LNCAP (cell line): ENCODE measurements around the gene DLGAP1.

Experiments used
- TF ChIP-seq, protein P1 (sequence below): fragments of 450-650 bp; IDR thresholded peaks from 2 replicates; pipeline ENCODE4 v1.5.1; 2017; ENCODE audit warnings: mild to moderate bottlenecking

The DLGAP1 gene

DNA sequence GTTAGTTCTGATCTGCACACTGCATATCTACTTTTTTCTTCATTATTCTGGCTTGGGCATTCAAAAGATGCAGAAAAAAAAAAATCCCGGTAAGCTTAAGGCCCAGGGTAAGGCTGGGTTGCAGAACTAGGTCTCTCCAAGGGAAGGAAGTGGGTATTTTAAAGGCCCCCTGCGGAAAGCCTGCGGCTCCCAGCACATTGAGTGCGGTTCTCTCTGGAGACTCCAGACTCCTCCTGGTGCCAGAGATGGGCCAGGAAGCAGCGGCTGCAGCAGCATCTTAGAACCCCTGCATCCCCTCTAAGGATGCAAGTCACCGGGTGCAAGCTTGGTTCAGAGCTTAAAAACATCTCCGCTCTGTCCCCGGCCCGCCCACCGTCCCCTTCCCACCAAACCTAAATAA lies 955.6 kb downstream of the DLGAP1 start:
- TF ChIP-seq, protein P1, sequence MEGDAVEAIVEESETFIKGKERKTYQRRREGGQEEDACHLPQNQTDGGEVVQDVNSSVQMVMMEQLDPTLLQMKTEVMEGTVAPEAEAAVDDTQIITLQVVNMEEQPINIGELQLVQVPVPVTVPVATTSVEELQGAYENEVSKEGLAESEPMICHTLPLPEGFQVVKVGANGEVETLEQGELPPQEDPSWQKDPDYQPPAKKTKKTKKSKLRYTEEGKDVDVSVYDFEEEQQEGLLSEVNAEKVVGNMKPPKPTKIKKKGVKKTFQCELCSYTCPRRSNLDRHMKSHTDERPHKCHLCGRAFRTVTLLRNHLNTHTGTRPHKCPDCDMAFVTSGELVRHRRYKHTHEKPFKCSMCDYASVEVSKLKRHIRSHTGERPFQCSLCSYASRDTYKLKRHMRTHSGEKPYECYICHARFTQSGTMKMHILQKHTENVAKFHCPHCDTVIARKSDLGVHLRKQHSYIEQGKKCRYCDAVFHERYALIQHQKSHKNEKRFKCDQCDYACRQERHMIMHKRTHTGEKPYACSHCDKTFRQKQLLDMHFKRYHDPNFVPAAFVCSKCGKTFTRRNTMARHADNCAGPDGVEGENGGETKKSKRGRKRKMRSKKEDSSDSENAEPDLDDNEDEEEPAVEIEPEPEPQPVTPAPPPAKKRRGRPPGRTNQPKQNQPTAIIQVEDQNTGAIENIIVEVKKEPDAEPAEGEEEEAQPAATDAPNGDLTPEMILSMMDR, result no peak

DNA sequence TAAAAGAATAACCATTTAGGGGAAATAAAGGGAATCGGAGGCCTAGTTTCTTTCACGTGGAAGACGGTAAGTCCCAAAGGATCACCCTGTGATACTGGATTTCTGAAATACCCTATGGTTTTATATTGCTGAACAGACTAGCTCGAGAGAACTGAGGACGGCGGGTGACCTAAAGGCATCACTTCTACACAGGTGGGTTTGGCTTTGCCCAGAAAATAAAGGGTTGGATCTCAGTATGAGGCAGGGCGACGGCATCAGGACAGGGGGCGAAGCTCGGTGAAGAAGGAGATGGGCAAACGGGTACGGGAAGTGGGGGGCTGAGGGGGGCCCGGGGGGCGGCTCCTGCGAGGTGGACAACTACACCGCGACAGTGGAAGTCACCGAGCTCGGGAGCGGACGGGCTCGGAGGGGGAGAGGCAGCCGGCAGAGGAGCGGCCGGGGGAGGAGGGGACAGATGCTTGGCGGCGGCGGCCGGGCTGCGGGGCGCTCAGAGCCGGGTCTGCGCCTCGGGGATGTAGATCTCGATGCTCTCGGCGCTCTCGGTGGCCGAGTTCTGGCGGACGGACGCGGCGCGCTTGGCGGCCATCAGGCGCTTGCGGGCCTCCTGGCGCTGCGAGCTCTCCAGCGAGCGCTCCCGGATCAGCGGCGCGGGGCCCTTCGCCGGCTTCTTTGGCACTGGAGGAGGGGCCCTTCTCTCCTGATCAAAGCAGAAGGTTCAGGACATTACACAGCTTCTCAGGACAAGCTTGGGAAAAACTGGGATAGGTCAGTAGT lies 956.2 kb downstream of the DLGAP1 start:
- TF ChIP-seq, protein P1, result no peak

DNA sequence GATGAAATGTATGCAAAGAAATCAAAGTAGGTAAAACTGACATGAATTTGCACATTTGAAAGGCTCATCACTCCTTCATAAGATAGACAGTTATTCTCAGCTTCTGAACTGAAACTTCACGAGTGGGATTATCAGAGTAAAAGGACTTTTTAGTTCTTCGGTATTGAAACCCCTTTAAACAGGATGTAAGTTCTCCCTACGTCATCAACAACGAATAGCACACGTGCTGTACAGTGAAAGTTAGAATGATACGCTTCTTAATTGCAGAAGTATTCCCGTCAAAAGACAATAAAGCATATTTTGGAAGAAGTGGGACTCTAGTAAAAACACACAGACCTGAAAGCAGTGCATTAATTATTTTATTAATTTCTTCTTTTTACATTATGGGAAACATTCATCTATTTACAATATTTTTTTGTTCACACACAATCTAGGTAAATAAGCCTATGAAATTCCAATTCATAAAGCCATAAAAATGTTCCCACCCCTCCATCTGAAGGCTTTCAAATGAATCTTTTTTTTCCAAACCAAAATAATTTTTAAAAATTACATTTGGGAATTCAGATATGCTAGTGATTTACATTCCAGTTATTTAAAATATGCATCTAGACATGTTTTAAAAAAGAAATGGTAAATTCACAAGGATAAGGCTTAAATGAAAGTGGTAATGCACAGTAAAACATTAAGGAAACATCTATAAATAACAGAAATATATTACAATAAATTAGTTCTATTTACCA lies 959.2 kb downstream of the DLGAP1 start:
- TF ChIP-seq, protein P1, result no peak

DNA sequence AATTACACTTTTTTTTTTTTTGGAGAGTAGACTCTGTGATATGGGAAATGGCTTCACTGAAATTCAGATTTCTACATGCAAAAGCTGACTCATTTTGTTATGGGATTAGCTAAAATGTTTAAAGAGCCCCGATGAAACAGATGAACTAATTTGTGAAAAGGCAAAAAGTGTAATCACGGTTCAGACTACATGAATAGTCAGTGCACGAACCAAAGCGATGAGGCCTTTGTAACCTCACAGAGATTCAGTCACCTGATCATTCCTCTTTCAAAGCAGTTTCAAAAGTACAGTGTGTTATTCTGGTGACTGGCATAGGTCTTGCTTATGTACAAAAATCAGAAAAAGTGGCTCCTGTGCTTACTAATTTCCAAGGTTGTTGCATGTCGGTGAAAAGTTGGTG lies 960.5 kb downstream of the DLGAP1 start:
- TF ChIP-seq, protein P1, result no peak

DNA sequence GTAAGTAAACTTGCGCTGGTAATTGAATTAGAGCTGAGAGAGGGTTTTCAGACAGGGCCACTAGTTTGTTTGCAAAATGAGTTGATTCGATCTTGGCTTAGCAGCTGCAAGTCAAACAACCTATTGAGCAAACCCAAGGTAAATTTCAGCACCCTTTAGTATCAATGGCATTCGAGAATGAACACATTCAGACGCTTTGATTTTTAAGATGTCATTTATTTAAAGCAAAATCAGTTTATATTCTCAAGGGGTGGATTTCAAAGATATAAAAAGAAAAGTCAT lies 960.9 kb downstream of the DLGAP1 start:
- TF ChIP-seq, protein P1, result no peak

DNA sequence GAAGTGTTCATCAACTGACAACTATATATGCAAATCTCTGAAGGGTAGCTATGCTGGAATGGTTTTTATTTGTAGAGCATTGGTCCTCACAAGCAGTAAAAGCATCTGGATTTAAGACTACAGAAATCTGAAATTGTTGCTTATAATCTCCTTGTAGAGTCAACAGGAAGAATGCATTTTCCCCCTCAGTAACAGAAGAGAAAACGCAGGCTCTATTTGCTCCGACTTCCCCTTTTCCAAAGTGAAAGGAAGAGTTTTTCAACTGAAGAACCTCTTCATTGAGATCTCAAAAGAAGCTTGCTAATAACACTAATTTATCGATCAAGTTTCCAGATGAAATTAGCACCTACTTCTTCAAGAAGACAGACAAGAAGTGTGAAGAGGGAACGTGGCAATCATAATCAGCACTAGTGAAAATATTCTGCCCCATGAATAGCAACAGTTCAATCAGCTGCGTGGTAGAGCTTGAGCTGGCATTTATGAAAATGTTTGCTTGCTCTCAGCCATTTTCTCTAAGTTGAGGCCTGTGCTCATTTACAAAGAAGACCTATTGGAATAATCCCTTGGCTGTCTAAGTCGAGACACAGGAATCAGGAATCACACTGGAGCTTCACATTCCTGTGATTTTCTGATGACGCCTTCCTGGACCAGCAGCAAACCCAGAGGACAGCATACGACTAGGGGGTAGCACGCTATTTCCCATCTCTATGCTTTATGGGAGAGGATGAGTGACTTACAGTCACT lies 961.4 kb downstream of the DLGAP1 start:
- TF ChIP-seq, protein P1, result no peak

DNA sequence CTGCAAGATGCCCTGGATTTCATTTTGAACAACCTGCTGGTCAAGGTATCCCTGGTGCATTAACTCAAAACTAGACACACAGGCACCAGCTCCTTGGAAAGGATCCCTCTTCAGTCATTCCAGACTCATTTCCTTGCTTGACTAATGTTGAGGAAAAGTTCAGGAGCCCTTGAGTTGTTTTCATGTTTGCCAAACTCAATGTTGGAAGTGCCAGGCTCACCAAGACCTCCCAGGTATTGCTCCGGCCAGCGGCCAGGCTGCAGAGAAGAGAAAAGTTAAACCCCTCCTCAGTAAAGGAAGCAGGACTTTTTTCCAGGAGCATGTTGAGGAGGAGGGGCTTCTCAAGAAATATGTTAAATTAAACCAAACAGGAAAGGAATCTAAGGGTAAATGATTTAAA lies 962.4 kb downstream of the DLGAP1 start:
- TF ChIP-seq, protein P1, result no peak
